Measurements from ENCODE around the gene ITGA2. TPM values are rescaled to one million over a fixed set of nuclear protein-coding genes. Genes with fewer than 3 reads are reported as not detected.

Gene ITGA2
- polyA plus RNA-seq, 1 donor from 2014 or later: 0.20 TPM

GRCh38 chr5:52943808-52944207, 45.3 kb upstream of the ITGA2 start:
- H3K4me2 ChIP-seq (ENCODE audit: low read length): no peak overlapping the region
- H2AFZ ChIP-seq (ENCODE audit: low read depth, low read length): no peak overlapping the region
- no peaks in the 10 kb centered on the region for H3K9me2 ChIP-seq (ENCODE audit: insufficient read depth, low read length)
- H3K27me3 ChIP-seq (ENCODE audit: insufficient read depth, low read depth, low read length): no peaks in the 10 kb centered on the region
- H3K27ac ChIP-seq (ENCODE audit: low read length): no peak overlapping the region
- TF ChIP-seq MXI1 (conservative IDR thresholded peaks at IDR 0.05; ENCODE audit: poor library complexity, severe bottlenecking) (no peak), POLR2AphosphoS5 (IDR thresholded peaks at IDR 0.05) (no peak)
- TF ChIP-seq, protein P1, sequence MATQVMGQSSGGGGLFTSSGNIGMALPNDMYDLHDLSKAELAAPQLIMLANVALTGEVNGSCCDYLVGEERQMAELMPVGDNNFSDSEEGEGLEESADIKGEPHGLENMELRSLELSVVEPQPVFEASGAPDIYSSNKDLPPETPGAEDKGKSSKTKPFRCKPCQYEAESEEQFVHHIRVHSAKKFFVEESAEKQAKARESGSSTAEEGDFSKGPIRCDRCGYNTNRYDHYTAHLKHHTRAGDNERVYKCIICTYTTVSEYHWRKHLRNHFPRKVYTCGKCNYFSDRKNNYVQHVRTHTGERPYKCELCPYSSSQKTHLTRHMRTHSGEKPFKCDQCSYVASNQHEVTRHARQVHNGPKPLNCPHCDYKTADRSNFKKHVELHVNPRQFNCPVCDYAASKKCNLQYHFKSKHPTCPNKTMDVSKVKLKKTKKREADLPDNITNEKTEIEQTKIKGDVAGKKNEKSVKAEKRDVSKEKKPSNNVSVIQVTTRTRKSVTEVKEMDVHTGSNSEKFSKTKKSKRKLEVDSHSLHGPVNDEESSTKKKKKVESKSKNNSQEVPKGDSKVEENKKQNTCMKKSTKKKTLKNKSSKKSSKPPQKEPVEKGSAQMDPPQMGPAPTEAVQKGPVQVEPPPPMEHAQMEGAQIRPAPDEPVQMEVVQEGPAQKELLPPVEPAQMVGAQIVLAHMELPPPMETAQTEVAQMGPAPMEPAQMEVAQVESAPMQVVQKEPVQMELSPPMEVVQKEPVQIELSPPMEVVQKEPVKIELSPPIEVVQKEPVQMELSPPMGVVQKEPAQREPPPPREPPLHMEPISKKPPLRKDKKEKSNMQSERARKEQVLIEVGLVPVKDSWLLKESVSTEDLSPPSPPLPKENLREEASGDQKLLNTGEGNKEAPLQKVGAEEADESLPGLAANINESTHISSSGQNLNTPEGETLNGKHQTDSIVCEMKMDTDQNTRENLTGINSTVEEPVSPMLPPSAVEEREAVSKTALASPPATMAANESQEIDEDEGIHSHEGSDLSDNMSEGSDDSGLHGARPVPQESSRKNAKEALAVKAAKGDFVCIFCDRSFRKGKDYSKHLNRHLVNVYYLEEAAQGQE (IDR thresholded peaks at IDR 0.05; ENCODE audit: borderline replicate concordance): no peak
- H3K79me2 ChIP-seq (replicated peaks; ENCODE audit: insufficient read depth, low read length): no peaks in the 10 kb centered on the region
- no peaks in the 10 kb centered on the region for H3K36me3 ChIP-seq (ENCODE audit: insufficient read depth, low read length)
- H3K9ac ChIP-seq (ENCODE audit: low read length): no peak overlapping the region
- no peak overlapping the region for H3K4me3 ChIP-seq (ENCODE audit: low read length)
- no peaks in the 10 kb centered on the region for H3F3A ChIP-seq (ENCODE audit: insufficient read depth, low read length, poor library complexity, severe bottlenecking)
- H4K20me1 ChIP-seq (ENCODE audit: insufficient read depth): no peaks in the 10 kb centered on the region
- H3K9me3 ChIP-seq (ENCODE audit: low read length): no peaks in the 10 kb centered on the region

DNA sequence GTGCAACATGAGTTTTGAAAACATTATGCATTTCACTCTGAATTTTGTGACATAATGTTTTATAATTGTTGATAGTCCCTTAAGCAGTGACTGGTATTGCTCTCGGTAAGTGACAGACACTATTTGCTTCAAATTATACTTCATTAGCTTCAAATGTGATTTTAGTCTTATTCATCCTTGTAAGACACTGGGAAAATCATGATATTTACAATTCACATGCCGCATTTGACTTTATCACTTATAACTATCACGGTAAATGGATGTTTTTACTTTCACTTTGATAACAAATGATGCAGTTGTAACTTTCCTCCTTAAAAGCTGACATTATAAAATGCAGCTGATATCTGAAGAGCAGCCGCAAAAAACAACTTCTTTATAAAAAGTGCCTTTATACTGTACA, 44.1 kb upstream of the ITGA2 start:
- Histone ChIP-seq H4K20me1 (ENCODE audit: insufficient read depth) (no peaks in the 10 kb centered on the region), H2AFZ (ENCODE audit: low read depth, low read length) (no peak overlapping the region), H3K79me2 (replicated peaks; ENCODE audit: insufficient read depth, low read length) (no peaks in the 10 kb centered on the region), H3K27me3 (ENCODE audit: insufficient read depth, low read depth, low read length) (no peaks in the 10 kb centered on the region), H3K4me2 (ENCODE audit: low read length) (no peak overlapping the region), H3K4me3 (ENCODE audit: low read length) (no peak overlapping the region), H3K36me3 (ENCODE audit: insufficient read depth, low read length) (no peaks in the 10 kb centered on the region), H3K9me3 (ENCODE audit: low read length) (no peaks in the 10 kb centered on the region), H3F3A (ENCODE audit: insufficient read depth, low read length, poor library complexity, severe bottlenecking) (no peaks in the 10 kb centered on the region), H3K27ac (ENCODE audit: low read length) (no peak overlapping the region), H3K9ac (ENCODE audit: low read length) (no peak overlapping the region), H3K9me2 (ENCODE audit: insufficient read depth, low read length) (no peaks in the 10 kb centered on the region)
- TF ChIP-seq EZH2 (IDR thresholded peaks at IDR 0.05; ENCODE audit: borderline replicate concordance, insufficient read depth, low read length, poor library complexity, severe bottlenecking) (no peak), EP300 (conservative IDR thresholded peaks at IDR 0.05; ENCODE audit: poor library complexity, severe bottlenecking) (no peak), MXI1 (conservative IDR thresholded peaks at IDR 0.05; ENCODE audit: poor library complexity, severe bottlenecking) (no peak), POLR2AphosphoS5 (IDR thresholded peaks at IDR 0.05) (no peak), TAF1 (IDR thresholded peaks at IDR 0.05; ENCODE audit: low read depth) (no peak), SMC3 (conservative IDR thresholded peaks at IDR 0.05; ENCODE audit: poor library complexity) (no peak), RAD21 (conservative IDR thresholded peaks at IDR 0.05) (no peak), CTCF (IDR thresholded peaks at IDR 0.05; ENCODE audit: poor library complexity, severe bottlenecking) (no peak)
- TF ChIP-seq, protein P1 (IDR thresholded peaks at IDR 0.05; ENCODE audit: borderline replicate concordance): no peak
